Measurements from ENCODE around the gene IL16.

IL16 gene

DNA sequence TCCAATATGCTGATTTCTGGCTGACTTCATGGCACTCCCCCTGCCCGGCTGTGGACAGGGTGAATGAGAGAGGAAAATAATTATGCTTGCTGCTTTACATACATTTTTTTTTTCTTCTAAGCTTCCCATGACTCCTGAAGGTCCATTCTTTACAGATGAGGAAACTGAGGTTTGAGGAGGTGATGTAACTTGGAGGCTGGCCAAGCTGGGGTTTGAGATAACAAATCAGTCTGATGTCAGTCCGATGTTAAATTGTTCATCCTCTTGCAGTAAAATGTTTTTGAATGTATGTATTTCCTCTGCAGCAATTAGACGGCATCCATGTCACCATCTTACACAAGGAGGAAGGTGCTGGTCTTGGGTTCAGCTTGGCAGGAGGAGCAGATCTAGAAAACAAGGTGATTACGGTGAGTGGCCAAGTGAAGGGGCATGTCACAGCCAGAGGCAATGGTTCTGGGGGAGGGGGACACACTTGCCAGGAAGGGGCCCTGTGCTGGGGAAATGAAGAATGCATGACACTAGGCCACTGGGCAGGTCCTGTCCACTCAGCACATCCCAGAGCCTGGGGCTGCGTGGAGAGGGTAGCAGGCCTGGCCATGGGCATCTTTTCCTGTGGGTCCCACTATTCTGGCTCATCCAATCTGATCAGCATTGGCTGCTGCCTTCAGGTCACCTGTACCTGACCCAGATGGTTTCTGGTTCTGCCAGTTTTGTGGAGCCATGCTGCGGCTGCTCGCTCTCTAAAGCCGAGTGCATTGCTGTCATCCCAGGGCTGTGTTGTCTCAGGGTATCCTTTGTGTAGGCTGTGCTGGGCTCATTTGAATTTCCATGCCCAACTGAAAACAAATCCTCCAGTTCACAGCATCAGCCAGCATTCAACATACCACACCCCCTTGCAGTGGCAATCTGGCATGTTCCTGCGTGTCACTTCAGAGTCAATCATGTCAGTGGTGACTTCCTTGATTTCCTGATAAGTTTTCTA is 106.9 kb downstream of the IL16 start:
- Histone ChIP-seq H3K9me3 (no peaks in the 10 kb centered on the region; the same call in 1 of the 2 replicates), H3K4me3 (ENCODE audit: low read depth, low read length) (no peak overlapping the region), H3K36me3 (no peaks in the 10 kb centered on the region), H3K27me3 (peaks cover 17% of the 10 kb centered on the region), H3K4me1 (no peaks in the 10 kb centered on the region)
- no peak for TF ChIP-seq CTCF (IDR thresholded peaks at IDR 0.05; ENCODE audit: low read depth, low read length)
- no peak for DNase-seq

DNA sequence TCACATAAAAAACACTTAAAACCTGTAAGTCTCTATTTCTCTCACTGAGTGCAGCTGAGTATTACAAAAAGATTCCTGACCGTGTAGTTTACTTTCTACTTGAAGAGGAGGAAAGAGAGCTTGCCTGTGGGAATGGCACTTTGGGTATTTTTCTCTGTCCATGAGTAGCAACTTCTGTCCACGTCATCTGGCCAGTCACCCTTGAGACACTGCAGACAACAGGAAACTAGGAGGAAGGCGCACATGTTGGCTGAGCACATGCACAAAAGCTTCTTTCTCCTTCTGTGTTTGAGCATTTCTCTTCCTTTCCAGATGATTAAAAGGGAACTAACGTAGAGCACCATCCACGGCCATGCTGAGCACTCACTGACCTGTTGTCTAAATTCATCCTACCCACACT is 107.5 kb downstream of the IL16 start:
- H3K9me3 ChIP-seq, result no peaks in the 10 kb centered on the region; the same call in 1 of the 2 replicates
- peaks cover 17% of the 10 kb centered on the region for H3K27me3 ChIP-seq
- H3K4me1 ChIP-seq, result no peaks in the 10 kb centered on the region
- no peaks in the 10 kb centered on the region for H3K36me3 ChIP-seq
- TF ChIP-seq CTCF (IDR thresholded peaks at IDR 0.05; ENCODE audit: low read depth, low read length), result no peak
- no peak for DNase-seq
- no peak overlapping the region for H3K4me3 ChIP-seq (ENCODE audit: low read depth, low read length)

DNA sequence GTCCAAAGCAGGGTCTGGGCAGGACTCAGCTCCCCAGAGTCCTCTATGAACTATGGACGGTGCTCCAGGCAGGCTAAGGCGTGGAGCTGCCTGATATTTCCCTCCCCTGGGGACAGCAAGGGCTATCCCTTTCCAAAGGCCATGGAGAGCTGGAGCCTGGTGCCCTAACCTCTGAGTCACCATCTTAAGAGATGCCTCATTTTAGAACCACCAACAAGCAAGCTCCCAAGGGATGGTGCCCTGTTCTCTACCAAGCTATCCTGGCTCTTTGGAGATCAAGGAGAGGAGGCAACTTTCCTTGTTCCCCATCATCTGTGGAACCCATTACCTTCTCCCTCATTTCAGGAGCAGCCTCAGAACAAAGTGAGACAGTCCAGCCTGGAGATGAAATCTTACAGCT is 111.6 kb downstream of the IL16 start:
- no peaks in the 10 kb centered on the region for H3K36me3 ChIP-seq
- TF ChIP-seq CTCF (IDR thresholded peaks at IDR 0.05; ENCODE audit: low read depth, low read length), result no peak

GRCh38 chr15:81309647-81310450 is 113.2 kb downstream of the IL16 start:
- H3K9me3 ChIP-seq, result no peaks in the 10 kb centered on the region; the same call in 1 of the 2 replicates
- no peak overlapping the region for H3K4me3 ChIP-seq (ENCODE audit: low read depth, low read length)
- no peaks in the 10 kb centered on the region for H3K36me3 ChIP-seq
- DNase-seq, result no peak
- H3K4me1 ChIP-seq, result no peaks in the 10 kb centered on the region
- H3K27me3 ChIP-seq, result peaks cover 5% of the 10 kb centered on the region; the same call in 1 of the 2 replicates
- TF ChIP-seq CTCF (IDR thresholded peaks at IDR 0.05; ENCODE audit: low read depth, low read length), result no peak

More for the DNA sequence above, 111.6 kb downstream of the IL16 start:
- H3K9me3 ChIP-seq, result no peaks in the 10 kb centered on the region; the same call in 1 of the 2 replicates
- DNase-seq, result no peak
- no peak overlapping the region for H3K4me3 ChIP-seq (ENCODE audit: low read depth, low read length)
- H3K27me3 ChIP-seq, result peaks cover 11% of the 10 kb centered on the region; the same call in 1 of the 2 replicates
- no peaks in the 10 kb centered on the region for H3K4me1 ChIP-seq

- Histone ChIP-seq H3K4me3 (ENCODE audit: low read depth, low read length) (no peak overlapping the region), H3K9me3 (no peaks in the 10 kb centered on the region; the same call in 1 of the 2 replicates), H3K36me3 (no peaks in the 10 kb centered on the region), H3K4me1 (no peaks in the 10 kb centered on the region), H3K27me3 (peaks cover 4% of the 10 kb centered on the region; the same call in 1 of the 2 replicates)
- DNase-seq, result no peak
- TF ChIP-seq CTCF (IDR thresholded peaks at IDR 0.05; ENCODE audit: low read depth, low read length), result no peak
Measured at GRCh38 chr15:81310480-81310879, 113.8 kb downstream of the IL16 start.
